Panc1 (cell line): Measurements from ENCODE around the gene SEZ6L. TPM values are rescaled to one million over a fixed set of nuclear protein-coding genes. Genes with fewer than 3 reads are reported as not detected.

Experiments used
- ATAC-seq: fragments of 200-7000 bp; cut with Tn5 transposase; 2 replicates; pipeline ENCODE4 v1.9.1; 2020; ENCODE audit warnings: mild to moderate bottlenecking, moderate library complexity
- BruUV-seq: library from RNA; stranded (reverse); fragments of 400-500 nt; replicated peaks from 2 replicates; lab custom pipeline; 2021; lab: Mats Ljungman, UMichigan
- CTCF ChIA-PET: fragments of 300-600 bp; sonication (Branson Sonifier 250); formaldehyde crosslinking; loops from one replicate; lab custom pipeline; 2022; ENCODE audit warnings: antibody characterized with exemption; lab: Charles Lee
- POLR2A ChIA-PET: fragments of 300-600 bp; sonication (Branson Sonifier 250); formaldehyde crosslinking; loops from one replicate; lab custom pipeline; 2022; ENCODE audit warnings: antibody characterized with exemption; lab: Charles Lee
- DNase-seq: peaks from one replicate; pipeline ENCODE4 v3.0.0-alpha.2; 2010; ENCODE audit warnings: low read depth, low spot score
- H3K27ac ChIP-seq: 2 replicates; pipeline ENCODE4 v1.5.1; 2011; ENCODE audit warnings: mild to moderate bottlenecking, low read length, inconsistent platforms
- H3K27me3 ChIP-seq: fragments of 200-500 bp; sonication (Bioruptor generic); 2 replicates; pipeline ENCODE4 v1.6.0; 2014; ENCODE audit warnings: low read length, inconsistent platforms; ENCODE audit not compliant: control insufficient read depth, insufficient read depth
- H3K36me3 ChIP-seq: fragments of 200-500 bp; sonication (Bioruptor generic); 2 replicates; pipeline ENCODE4 v1.5.1; 2014; ENCODE audit warnings: inconsistent platforms, mild to moderate bottlenecking, low read length, moderate library complexity; ENCODE audit not compliant: control insufficient read depth, insufficient read depth
- H3K4me1 ChIP-seq: 2 replicates; pipeline ENCODE4 v1.5.1; 2011; ENCODE audit warnings: inconsistent platforms, mild to moderate bottlenecking, low read length, moderate library complexity; ENCODE audit not compliant: control insufficient read depth, insufficient read depth
- H3K4me3 ChIP-seq, 2 experiments: 2 replicates each; pipeline ENCODE4 v1.5.1; 2011 to 2012; ENCODE audit warnings: low read depth in 2 of 2, low read length in 2 of 2, mild to moderate bottlenecking in 2 of 2, inconsistent platforms in 1 of 2, moderate library complexity in 1 of 2
- H3K9me3 ChIP-seq: fragments of 200-500 bp; sonication (Bioruptor generic); 2 replicates; pipeline ENCODE4 v1.5.1; 2014; ENCODE audit warnings: low read depth, mild to moderate bottlenecking, inconsistent platforms, low read length, moderate library complexity; ENCODE audit not compliant: control insufficient read depth, insufficient read depth
- POLR2AphosphoS5 ChIP-seq: IDR thresholded peaks from 2 replicates; pipeline ENCODE4 v1.6.1; 2012; ENCODE audit warnings: mild to moderate bottlenecking, low read depth, low read length, moderate library complexity
- SIN3A ChIP-seq: IDR thresholded peaks from 2 replicates; pipeline ENCODE4 v1.6.1; 2012; ENCODE audit warnings: low read depth, mild to moderate bottlenecking, low read length, moderate library complexity, borderline replicate concordance; ENCODE audit not compliant: insufficient read depth
- TCF7L2 ChIP-seq: IDR thresholded peaks from 2 replicates; pipeline ENCODE4 v1.6.1; 2011; ENCODE audit warnings: mild to moderate bottlenecking, low read depth, low read length, inconsistent platforms
- in situ Hi-C: cut with HindIII; loops from 2 replicates; pipeline ENCODE4 v1.10.0; 2016; ENCODE audit warnings: low sequenced_read_pairs, low pct_unique_long_range_greater_than_20kb
- intact Hi-C: fragments of 100-400 bp; cut with micrococcal nuclease; formaldehyde crosslinking; loops from one replicate; pipeline ENCODE4 v1.10.0; 2022; ENCODE audit not compliant: unreplicated experiment
- total RNA-seq: library from RNA; stranded (reverse); gene quantifications from one replicate; pipeline ENCODE4 v1.2.1, GENCODE V29; 2021; ENCODE audit not compliant: unreplicated experiment
- TF ChIP-seq, protein P1 (sequence below), 2 experiments: IDR thresholded peaks; 2 replicates each; pipeline ENCODE4 v1.6.1; 2011 to 2012; ENCODE audit warnings: low read depth in 2 of 2, control low read depth in 1 of 2, low read length in 1 of 2, mild to moderate bottlenecking in 1 of 2, moderate library complexity in 1 of 2; ENCODE audit not compliant: insufficient read depth in 1 of 2
- TF ChIP-seq, protein P2 (sequence below): fragments of 450-650 bp; IDR thresholded peaks from 2 replicates; pipeline ENCODE4 v1.5.1; 2017; ENCODE audit warnings: mild to moderate bottlenecking

SEZ6L gene
- total RNA-seq, 1 experiment from 2014 or later, result not detected

DNA sequence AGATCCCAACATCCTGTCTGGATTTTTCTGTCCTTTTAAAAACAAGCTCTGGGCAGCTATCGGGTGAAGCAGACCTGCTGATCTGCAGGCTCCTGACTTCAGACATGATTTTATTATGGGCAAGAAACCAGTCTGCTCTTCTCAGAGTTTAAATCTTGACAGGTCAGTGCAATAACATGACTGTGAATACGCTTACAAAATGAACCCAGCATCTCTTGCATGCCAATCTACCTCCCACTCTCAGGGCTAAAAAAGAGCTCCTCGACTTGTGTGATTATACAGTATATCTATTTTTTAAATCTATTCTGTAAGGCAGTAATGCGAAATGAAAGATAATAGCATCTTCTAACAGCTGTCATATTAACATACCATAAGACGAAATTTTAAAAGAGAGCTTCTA lies 241.1 kb downstream of the SEZ6L start:
- H3K9me3 ChIP-seq, result no peaks in the 10 kb centered on the region
- no peak overlapping the region for H3K4me3 ChIP-seq
- no peaks in the 10 kb centered on the region for H3K36me3 ChIP-seq
- intact Hi-C loops (no loop called here), in situ Hi-C loops (no loop called here)
- ChIA-PET CTCF (no interaction called here), POLR2A (no interaction called here)
- H3K27me3 ChIP-seq, result peaks cover 8% of the 10 kb centered on the region; the same call in 1 of the 2 replicates
- ATAC-seq (no peak), DNase-seq (no peak)
- H3K27ac ChIP-seq, result no peak overlapping the region
- BruUV-seq, result no TSS peak
- TF ChIP-seq SIN3A, result no peak
- TF ChIP-seq, protein P1, sequence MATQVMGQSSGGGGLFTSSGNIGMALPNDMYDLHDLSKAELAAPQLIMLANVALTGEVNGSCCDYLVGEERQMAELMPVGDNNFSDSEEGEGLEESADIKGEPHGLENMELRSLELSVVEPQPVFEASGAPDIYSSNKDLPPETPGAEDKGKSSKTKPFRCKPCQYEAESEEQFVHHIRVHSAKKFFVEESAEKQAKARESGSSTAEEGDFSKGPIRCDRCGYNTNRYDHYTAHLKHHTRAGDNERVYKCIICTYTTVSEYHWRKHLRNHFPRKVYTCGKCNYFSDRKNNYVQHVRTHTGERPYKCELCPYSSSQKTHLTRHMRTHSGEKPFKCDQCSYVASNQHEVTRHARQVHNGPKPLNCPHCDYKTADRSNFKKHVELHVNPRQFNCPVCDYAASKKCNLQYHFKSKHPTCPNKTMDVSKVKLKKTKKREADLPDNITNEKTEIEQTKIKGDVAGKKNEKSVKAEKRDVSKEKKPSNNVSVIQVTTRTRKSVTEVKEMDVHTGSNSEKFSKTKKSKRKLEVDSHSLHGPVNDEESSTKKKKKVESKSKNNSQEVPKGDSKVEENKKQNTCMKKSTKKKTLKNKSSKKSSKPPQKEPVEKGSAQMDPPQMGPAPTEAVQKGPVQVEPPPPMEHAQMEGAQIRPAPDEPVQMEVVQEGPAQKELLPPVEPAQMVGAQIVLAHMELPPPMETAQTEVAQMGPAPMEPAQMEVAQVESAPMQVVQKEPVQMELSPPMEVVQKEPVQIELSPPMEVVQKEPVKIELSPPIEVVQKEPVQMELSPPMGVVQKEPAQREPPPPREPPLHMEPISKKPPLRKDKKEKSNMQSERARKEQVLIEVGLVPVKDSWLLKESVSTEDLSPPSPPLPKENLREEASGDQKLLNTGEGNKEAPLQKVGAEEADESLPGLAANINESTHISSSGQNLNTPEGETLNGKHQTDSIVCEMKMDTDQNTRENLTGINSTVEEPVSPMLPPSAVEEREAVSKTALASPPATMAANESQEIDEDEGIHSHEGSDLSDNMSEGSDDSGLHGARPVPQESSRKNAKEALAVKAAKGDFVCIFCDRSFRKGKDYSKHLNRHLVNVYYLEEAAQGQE (IDR thresholded peaks at IDR 0.05; ENCODE audit: insufficient read depth in 1 of 2, low read depth in 2 of 2, low read length in 1 of 2), result no peak
- TF ChIP-seq, protein P2, sequence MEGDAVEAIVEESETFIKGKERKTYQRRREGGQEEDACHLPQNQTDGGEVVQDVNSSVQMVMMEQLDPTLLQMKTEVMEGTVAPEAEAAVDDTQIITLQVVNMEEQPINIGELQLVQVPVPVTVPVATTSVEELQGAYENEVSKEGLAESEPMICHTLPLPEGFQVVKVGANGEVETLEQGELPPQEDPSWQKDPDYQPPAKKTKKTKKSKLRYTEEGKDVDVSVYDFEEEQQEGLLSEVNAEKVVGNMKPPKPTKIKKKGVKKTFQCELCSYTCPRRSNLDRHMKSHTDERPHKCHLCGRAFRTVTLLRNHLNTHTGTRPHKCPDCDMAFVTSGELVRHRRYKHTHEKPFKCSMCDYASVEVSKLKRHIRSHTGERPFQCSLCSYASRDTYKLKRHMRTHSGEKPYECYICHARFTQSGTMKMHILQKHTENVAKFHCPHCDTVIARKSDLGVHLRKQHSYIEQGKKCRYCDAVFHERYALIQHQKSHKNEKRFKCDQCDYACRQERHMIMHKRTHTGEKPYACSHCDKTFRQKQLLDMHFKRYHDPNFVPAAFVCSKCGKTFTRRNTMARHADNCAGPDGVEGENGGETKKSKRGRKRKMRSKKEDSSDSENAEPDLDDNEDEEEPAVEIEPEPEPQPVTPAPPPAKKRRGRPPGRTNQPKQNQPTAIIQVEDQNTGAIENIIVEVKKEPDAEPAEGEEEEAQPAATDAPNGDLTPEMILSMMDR, result no peak
- TF ChIP-seq POLR2AphosphoS5, result no peak
- TF ChIP-seq TCF7L2, result no peak
- no peaks in the 10 kb centered on the region for H3K4me1 ChIP-seq

DNA sequence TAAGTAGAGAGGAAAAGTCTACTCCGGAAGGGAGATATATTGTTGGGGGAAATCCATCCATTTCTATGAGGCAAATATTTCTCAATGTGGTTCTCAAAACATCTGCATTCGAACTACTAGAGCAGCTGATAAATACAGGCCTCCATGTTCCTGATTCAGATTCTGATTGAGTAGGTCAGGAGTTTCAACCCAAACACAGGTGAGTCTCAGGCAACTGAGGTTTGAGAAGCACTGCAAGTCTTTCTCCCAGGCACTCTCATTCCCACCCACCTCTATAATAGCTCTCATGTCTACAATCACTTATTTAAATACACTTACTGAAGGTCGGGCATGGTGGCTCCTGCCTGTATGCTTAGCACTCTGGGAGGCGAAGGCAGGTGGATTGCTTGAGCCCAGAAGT lies 245.1 kb downstream of the SEZ6L start:
- Histone ChIP-seq H3K27ac (no peak overlapping the region), H3K9me3 (no peaks in the 10 kb centered on the region), H3K27me3 (peaks cover 8% of the 10 kb centered on the region), H3K4me3 (no peak overlapping the region), H3K36me3 (no peaks in the 10 kb centered on the region), H3K4me1 (no peaks in the 10 kb centered on the region)
- intact Hi-C loops (no loop called here), in situ Hi-C loops (no loop called here)
- DNase-seq (no peak), ATAC-seq (no peak)
- ChIA-PET CTCF (no interaction called here), POLR2A (no interaction called here)
- BruUV-seq, result no TSS peak
- TF ChIP-seq POLR2AphosphoS5 (no peak), TCF7L2 (no peak), SIN3A (no peak)
- TF ChIP-seq, protein P2, result no peak
- TF ChIP-seq, protein P1 (IDR thresholded peaks at IDR 0.05; ENCODE audit: insufficient read depth in 1 of 2, low read depth in 2 of 2, low read length in 1 of 2), result no peak
